HepG2 (cell line): ENCODE measurements around the gene NDUFB7. TPM values are rescaled to one million over a fixed set of nuclear protein-coding genes. Genes with fewer than 3 reads are reported as not detected.
"Not testable (repeated sequence)": the region's sequence is repeated elsewhere in the genome, so short reads cannot be mapped to it uniquely, and the experiment has no call there.

Experiments used
- ATAC-seq: fragments of 200-7000 bp; cut with Tn5 transposase; 3 replicates; pipeline ENCODE4 v1.9.1; 2020; ENCODE audit warnings: mild to moderate bottlenecking, moderate library complexity
- BruUV-seq: library from RNA; stranded (reverse); fragments of 400-500 nt; replicated peaks from 2 replicates; lab custom pipeline; 2021; lab: Mats Ljungman, UMichigan
- CTCF ChIA-PET: fragments of 300-600 bp; formaldehyde crosslinking; extraction: SDS; loops from one replicate; lab custom pipeline; 2021; ENCODE audit warnings: low total read pairs, inconsistent platforms, low intra/inter-chr PET ratio; lab: Yijun Ruan, JAX
- POLR2A ChIA-PET: fragments of 350-600 bp; sonication (Branson Sonifier 250); formaldehyde crosslinking; loops from one replicate; lab custom pipeline; 2020; ENCODE audit warnings: antibody characterized with exemption, inconsistent platforms; lab: Yijun Ruan, JAX
- DNase-seq: peaks from one replicate; pipeline ENCODE4 v3.0.0-alpha.2; 2015; ENCODE audit warnings: low spot score
- FAIRE-seq: peaks from 3 replicates; lab custom pipeline; 2011; peaks lifted over from hg19 to GRCh38; lab: Jason Lieb, UNC
- H2AFZ ChIP-seq: one replicate; pipeline ENCODE4 v1.6.1; 2011; ENCODE audit warnings: low read length, inconsistent platforms
- H3K27ac ChIP-seq: fragments of 300-600 bp; 3 replicates; pipeline ENCODE4 v1.8.0; 2011; ENCODE audit warnings: mixed run types, mild to moderate bottlenecking, mixed read lengths, low read length, inconsistent platforms; ENCODE audit not compliant: insufficient read depth; ENCODE audit errors: extremely low read length
- H3K27me3 ChIP-seq, 2 experiments: fragments of 200-600 bp in 1 of 2; 2 replicates in 1 of 2; 3 replicates in 1 of 2; pipeline versions ENCODE4 v1.6.0 to v1.8.0; 2011; ENCODE audit warnings: low read length in 2 of 2, mild to moderate bottlenecking in 2 of 2, moderate library complexity in 2 of 2, inconsistent platforms in 1 of 2; ENCODE audit not compliant: insufficient read depth in 2 of 2, control insufficient read depth in 1 of 2
- H3K36me3 ChIP-seq, 2 experiments: fragments of 200-600 bp in 1 of 2; replicated peaks in 1 of 2; 2 replicates in 1 of 2; 3 replicates in 1 of 2; pipeline versions ENCODE4 v1.5.1 to v1.8.0; 2011; ENCODE audit warnings: low read length in 2 of 2, inconsistent platforms in 1 of 2; ENCODE audit not compliant: insufficient read depth in 2 of 2, control insufficient read depth in 1 of 2
- H3K4me1 ChIP-seq: 2 replicates; pipeline ENCODE4 v1.5.1; 2012; ENCODE audit warnings: low read length, inconsistent platforms; ENCODE audit not compliant: insufficient read depth
- H3K4me2 ChIP-seq: 2 replicates; pipeline ENCODE4 v1.6.0; 2011; ENCODE audit warnings: low read depth, low read length, inconsistent platforms
- H3K4me3 ChIP-seq, 3 experiments: fragments of 200-600 bp in 1 of 3; sonication (generic), shearing (Covaris generic) in 1 of 3; replicated peaks in 1 of 3; 2 replicates each; pipeline ENCODE4 v1.5.1; 2011 to 2016; ENCODE audit warnings: low read length in 3 of 3, inconsistent platforms in 2 of 3, low read depth in 2 of 3, mild to moderate bottlenecking in 2 of 3, control low read depth in 1 of 3, mixed read lengths in 1 of 3; ENCODE audit not compliant: insufficient read depth in 1 of 3
- H3K79me2 ChIP-seq: one replicate; pipeline ENCODE4 v1.6.1; 2011; ENCODE audit warnings: low read length, inconsistent platforms; ENCODE audit not compliant: insufficient read depth
- H3K9ac ChIP-seq: 2 replicates; pipeline ENCODE4 v1.6.0; 2011; ENCODE audit warnings: mild to moderate bottlenecking, low read depth, low read length, inconsistent platforms; ENCODE audit not compliant: insufficient read depth
- H3K9me3 ChIP-seq: 2 replicates; pipeline ENCODE4 v1.5.1; 2012; ENCODE audit warnings: mild to moderate bottlenecking, low read length
- H4K20me1 ChIP-seq: 2 replicates; pipeline ENCODE4 v1.6.0; 2011; ENCODE audit warnings: inconsistent platforms, mild to moderate bottlenecking, low read length, moderate library complexity; ENCODE audit not compliant: insufficient read depth
- ELF1 ChIP-seq: sonication (generic); formaldehyde crosslinking; IDR thresholded peaks from 2 replicates; pipeline ENCODE4 v1.4.0; 2020; ENCODE audit warnings: missing genetic modification reagents
- EP300 ChIP-seq, 3 experiments: sonication (generic) in 1 of 3; formaldehyde crosslinking in 1 of 3; IDR thresholded peaks; 2 replicates each; pipeline versions ENCODE4 v1.5.1 to v1.6.1; 2011 to 2020; ENCODE audit warnings: low read depth in 2 of 3, low read length in 2 of 3, borderline replicate concordance in 1 of 3, improper control_type of control experiment in 1 of 3, mild to moderate bottlenecking in 1 of 3, missing genetic modification reagents in 1 of 3, moderate library complexity in 1 of 3
- LCORL ChIP-seq, 2 experiments: fragments of 450-650 bp in 1 of 2; sonication (generic) in 1 of 2; formaldehyde crosslinking in 1 of 2; IDR thresholded peaks; 2 replicates each; pipeline versions ENCODE4 v1.5.0 to v1.6.1; 2017 to 2020; ENCODE audit warnings: antibody characterized with exemption in 1 of 2, missing genetic modification reagents in 1 of 2
- MAFF ChIP-seq: IDR thresholded peaks from 2 replicates; pipeline ENCODE4 v1.6.1; 2011; ENCODE audit warnings: low read depth, low read length, improper control_type of control experiment
- NR2F1 ChIP-seq, 2 experiments: fragments of 450-650 bp in 1 of 2; formaldehyde crosslinking in 1 of 2; IDR thresholded peaks; 2 replicates each; pipeline versions ENCODE4 v1.5.0 to v1.6.1; 2016 to 2020; ENCODE audit warnings: mild to moderate bottlenecking in 1 of 2, missing compliant biosample characterization in 1 of 2, missing genetic modification reagents in 1 of 2, moderate library complexity in 1 of 2
- SIN3A ChIP-seq: IDR thresholded peaks from 2 replicates; pipeline ENCODE4 v1.6.1; 2011; ENCODE audit warnings: low read depth, mild to moderate bottlenecking, control low read depth, low read length, borderline replicate concordance
- TARDBP ChIP-seq: sonication (generic); formaldehyde crosslinking; IDR thresholded peaks from 2 replicates; pipeline ENCODE4 v1.8.0; 2022; ENCODE audit warnings: mild to moderate bottlenecking, missing genetic modification reagents
- TGIF2 ChIP-seq: IDR thresholded peaks from 2 replicates; pipeline ENCODE4 v1.6.1; 2016; ENCODE audit warnings: control low read depth, missing compliant biosample characterization
- ZFP36L1 ChIP-seq: sonication (generic); formaldehyde crosslinking; IDR thresholded peaks from 2 replicates; pipeline ENCODE4 v1.8.0; 2022; ENCODE audit warnings: mild to moderate bottlenecking, missing genetic modification reagents, moderate library complexity
- ZFX ChIP-seq: sonication (generic); formaldehyde crosslinking; IDR thresholded peaks from 2 replicates; pipeline ENCODE4 v1.4.0; 2020; ENCODE audit warnings: mild to moderate bottlenecking, low read depth, missing genetic modification reagents, moderate library complexity
- WGBS: methylation state at CpG from one replicate; pipeline ENCODE4 v1.1.6; 2017; ENCODE audit warnings: low lambda C conversion rate; 5-methylcytosine and 5-hydroxymethylcytosine counted together
- in situ Hi-C: cut with HindIII; loops from 2 replicates; pipeline ENCODE4 v1.10.0; 2017; ENCODE audit warnings: low pct_unique_long_range_greater_than_20kb; ENCODE audit not compliant: extremely low pct_ligation_motif_present
- intact Hi-C: fragments of 100-400 bp; cut with micrococcal nuclease; formaldehyde crosslinking; loops from one replicate; pipeline ENCODE4 v1.10.0; 2022; ENCODE audit not compliant: unreplicated experiment
- polyA plus RNA-seq, 8 experiments: library from polyadenylated mRNA; depleted of rRNA in 3 of 8; stranded (reverse) in 7 of 8; unstranded in 1 of 8; fragments of >200 nt; fragmentation: Illumina TruSeq in 4 of 8; extraction: Trizol in 4 of 8; gene quantifications; 2 replicates each; pipeline versions ENCODE4 v1.2.1 to v1.2.3, GENCODE V29; 2011 to 2016; ENCODE audit warnings: low read depth in 4 of 8, missing spikeins in 1 of 8, mixed read lengths in 1 of 8; ENCODE audit not compliant: insufficient read depth in 1 of 8
- total RNA-seq, 5 experiments: library from RNA; depleted of rRNA; stranded (reverse); fragments of >200 nt; fragmentation: Illumina TruSeq; extraction: Trizol; gene quantifications; 2 replicates each; pipeline ENCODE4 v1.2.3, GENCODE V29; 2016; ENCODE audit warnings: low read depth in 1 of 5
- TF ChIP-seq, protein P1 (sequence below): sonication (generic); formaldehyde crosslinking; IDR thresholded peaks from 2 replicates; pipeline ENCODE4 v1.4.0; 2020; ENCODE audit warnings: mild to moderate bottlenecking, missing genetic modification reagents

Gene NDUFB7
- total and polyA plus RNA-seq, 2 of the 13 experiments (the other 11 are each of a cell fraction or from before 2014, with no cell fraction given), result 156 to 198 TPM

DNA sequence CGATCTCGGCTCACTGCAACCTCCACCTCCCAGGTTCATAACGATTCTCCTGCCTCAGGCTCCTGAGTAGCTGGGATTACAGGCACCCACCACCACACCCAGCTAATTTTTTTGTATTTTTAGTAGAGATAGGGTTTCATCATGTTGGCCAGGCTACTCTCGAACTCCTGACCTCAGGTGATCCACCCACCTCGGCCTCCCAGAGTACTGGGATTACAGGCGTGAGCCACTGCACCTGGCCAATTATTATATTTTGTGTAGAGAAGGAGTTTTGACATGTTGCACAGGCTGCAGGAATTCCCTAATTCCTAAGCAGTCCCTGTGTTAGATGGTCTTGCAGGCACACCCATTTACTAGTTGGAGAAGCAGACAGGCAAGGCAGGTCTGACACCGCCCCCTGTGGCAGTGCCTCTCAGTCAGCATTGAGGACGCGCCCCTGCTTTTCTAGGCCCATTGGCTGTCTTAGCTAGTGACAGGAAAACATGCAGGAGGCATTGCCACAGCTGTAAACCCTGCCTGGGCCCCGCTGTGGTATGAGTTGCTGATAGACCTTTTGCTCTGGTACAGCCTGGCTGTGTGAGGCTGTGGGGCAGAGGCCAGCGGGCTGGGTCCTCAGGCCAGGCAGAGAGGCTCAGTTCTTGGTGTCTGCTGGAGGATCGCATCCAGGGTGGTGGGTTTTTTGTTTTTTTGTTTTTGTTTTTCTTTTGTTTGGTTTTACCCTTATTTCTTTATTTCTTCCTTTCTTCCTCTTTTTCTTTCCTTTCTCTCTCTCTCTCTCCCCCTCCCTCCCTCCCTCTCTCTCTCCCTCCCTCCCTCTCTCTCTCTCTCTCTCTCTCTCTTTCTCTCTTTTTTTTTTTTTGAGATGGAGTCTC, 20.5 kb downstream of the NDUFB7 start:
- Histone ChIP-seq H3K4me2 (peak overlapping the region; percentile 46), H3K27ac (peak overlapping the region; percentile 44), H3K79me2 (peaks cover 32% of the 10 kb centered on the region), H3K4me1 (peaks cover 56% of the 10 kb centered on the region)
- H3K9ac ChIP-seq; H2AFZ ChIP-seq; H3K4me3 ChIP-seq; BruUV-seq; H3K9me3 ChIP-seq; H3K27me3 ChIP-seq; H3K36me3 ChIP-seq; H4K20me1 ChIP-seq; in situ Hi-C loops; TF ChIP-seq EP300 (CRISPR knock-in tag; IDR thresholded peaks at IDR 0.05; ENCODE audit: borderline replicate concordance); LCORL (IDR thresholded peaks at IDR 0.05): not testable (repeated sequence)
- 44% methylated on average over 11 of the region's 12 CpGs for WGBS
- intact Hi-C loops, result loop anchor here (2.0 kb wide), 2 partner anchors 15 to 39 kb away; no protein-coding TSS in a partner anchor
- POLR2A ChIA-PET, result interaction anchor here (0.6 to 1.4 kb wide), 5 partner anchors 32 to 39 kb away, joined by 3 to 18 read pairs (median 3); partner anchors contain the start of gene DNAJB1
- FAIRE-seq (peak; percentile 52), ATAC-seq (peak; percentile 92), DNase-seq (peak; percentile 91)
- CTCF ChIA-PET, result interaction anchor here (1.3 kb wide), 1 partner anchor 45 kb away, joined by 5 read pairs; no protein-coding TSS in a partner anchor
- TF ChIP-seq MAFF, result 0 out of 2 replicates have a peak, but pooled peaks have one; percentile 1
- TF ChIP-seq ZFX (CRISPR knock-in tag), result peak; percentile 86
- 0 out of 2 replicates have a peak, but pooled peaks have one; percentile 24 for TF ChIP-seq ZFP36L1 (CRISPR knock-in tag)
- TF ChIP-seq SIN3A, result peak; percentile 61; the same call in 1 of the 2 replicates
- TF ChIP-seq, protein P1, sequence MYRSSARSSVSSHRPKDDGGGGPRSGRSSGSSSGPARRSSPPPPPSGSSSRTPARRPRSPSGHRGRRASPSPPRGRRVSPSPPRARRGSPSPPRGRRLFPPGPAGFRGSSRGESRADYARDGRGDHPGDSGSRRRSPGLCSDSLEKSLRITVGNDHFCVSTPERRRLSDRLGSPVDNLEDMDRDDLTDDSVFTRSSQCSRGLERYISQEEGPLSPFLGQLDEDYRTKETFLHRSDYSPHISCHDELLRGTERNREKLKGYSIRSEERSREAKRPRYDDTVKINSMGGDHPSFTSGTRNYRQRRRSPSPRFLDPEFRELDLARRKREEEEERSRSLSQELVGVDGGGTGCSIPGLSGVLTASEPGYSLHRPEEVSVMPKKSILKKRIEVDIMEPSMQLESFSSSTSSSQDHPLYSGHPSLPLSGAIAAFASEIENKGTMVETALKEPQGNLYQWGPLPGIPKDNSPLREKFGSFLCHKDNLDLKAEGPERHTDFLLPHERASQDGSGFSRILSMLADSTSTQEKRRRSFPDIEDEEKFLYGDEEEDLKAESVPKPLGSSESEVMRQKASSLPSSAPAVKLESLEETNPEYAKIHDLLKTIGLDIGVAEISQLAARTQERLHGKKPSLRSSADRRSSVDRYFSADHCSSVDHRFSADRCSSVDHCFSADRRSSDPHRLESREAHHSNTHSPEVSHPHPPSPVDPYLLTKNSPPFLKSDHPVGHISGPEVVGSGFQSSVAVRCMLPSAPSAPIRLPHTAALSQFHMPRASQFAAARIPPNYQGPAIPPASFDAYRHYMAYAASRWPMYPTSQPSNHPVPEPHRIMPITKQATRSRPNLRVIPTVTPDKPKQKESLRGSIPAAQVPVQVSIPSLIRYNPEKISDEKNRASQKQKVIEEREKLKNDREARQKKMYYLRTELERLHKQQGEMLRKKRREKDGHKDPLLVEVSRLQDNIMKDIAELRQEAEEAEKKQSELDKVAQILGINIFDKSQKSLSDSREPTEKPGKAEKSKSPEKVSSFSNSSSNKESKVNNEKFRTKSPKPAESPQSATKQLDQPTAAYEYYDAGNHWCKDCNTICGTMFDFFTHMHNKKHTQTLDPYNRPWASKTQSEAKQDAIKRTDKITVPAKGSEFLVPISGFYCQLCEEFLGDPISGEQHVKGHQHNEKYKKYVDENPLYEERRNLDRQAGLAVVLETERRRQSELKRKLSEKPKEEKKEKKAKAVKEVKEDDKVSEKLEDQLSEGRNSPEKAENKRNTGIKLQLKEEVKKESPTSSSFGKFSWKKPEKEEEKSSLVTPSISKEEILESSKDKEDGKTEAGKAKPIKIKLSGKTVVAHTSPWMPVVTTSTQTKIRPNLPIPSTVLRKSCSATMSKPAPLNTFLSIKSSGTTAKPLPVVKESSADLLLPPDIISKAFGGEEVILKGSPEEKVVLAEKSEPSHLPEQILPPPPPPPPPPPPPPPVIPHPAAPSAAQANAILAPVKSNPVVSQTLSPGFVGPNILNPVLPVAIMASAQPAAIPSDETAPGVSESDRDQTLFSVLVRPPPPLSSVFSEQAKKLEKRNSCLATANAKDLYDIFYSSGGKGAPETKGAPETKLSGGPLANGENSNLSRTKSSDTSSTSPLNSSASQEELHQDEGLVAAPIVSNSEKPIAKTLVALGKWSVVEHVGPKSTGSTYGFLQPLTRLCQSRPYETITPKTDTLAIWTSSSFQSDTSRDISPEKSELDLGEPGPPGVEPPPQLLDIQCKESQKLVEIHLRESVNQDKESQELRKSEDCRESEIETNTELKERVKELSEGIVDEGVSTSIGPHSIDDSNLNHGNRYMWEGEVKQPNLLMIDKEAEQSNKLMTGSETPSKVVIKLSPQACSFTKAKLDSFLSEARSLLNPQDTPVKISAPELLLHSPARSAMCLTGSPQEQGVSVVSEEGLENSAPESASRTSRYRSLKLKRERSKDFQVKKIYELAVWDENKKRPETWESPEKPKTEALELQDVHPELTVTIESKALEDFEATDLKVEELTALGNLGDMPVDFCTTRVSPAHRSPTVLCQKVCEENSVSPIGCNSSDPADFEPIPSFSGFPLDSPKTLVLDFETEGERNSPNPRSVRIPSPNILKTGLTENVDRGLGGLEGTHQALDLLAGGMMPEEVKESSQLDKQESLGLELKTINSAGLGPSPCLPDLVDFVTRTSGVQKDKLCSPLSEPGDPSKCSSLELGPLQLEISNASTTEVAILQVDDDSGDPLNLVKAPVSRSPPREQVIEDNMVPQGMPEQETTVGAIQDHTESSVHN (CRISPR knock-in tag), result 0 out of 2 replicates have a peak, but pooled peaks have one; percentile 59
- peak in 1 of 2 experiments; percentile 36; a peak in 1 of 4 replicates for TF ChIP-seq EP300 (IDR thresholded peaks at IDR 0.05; ENCODE audit: low read depth in 2 of 2, low read length in 2 of 2)
- 0 out of 2 replicates have a peak, but pooled peaks have one; percentile 22 for TF ChIP-seq ELF1 (CRISPR knock-in tag)
- TF ChIP-seq TARDBP (CRISPR knock-in tag), result peak; percentile 53; the same call in 1 of the 2 replicates
- TF ChIP-seq NR2F1 (CRISPR knock-in tag; IDR thresholded peaks at IDR 0.05), result peak; percentile 38 to 42; a peak in 2 of 4 replicates
- TF ChIP-seq LCORL (CRISPR knock-in tag; IDR thresholded peaks at IDR 0.05), result peak; percentile 74; the same call in 1 of the 2 replicates
- TF ChIP-seq TGIF2 (CRISPR knock-in tag), result peak; percentile 98
